HFF-Myc (cell line): ENCODE results near the gene KDM4B.

Experiments used
- DNase-seq: peaks from one replicate; pipeline ENCODE4 v3.0.0-alpha.2; 2011; ENCODE audit warnings: low read depth; ENCODE audit errors: extremely low read depth
- H3K4me3 ChIP-seq: replicated peaks from 2 replicates; pipeline ENCODE4 v1.5.1; 2011; ENCODE audit warnings: low read depth, mild to moderate bottlenecking, control low read depth, low read length
- CTCF ChIP-seq: IDR thresholded peaks from 2 replicates; pipeline ENCODE4 v1.5.1; 2012; ENCODE audit warnings: mild to moderate bottlenecking, low read depth, low read length, control low read depth; ENCODE audit errors: missing control alignments

Gene KDM4B

GRCh38 chr19:5131031-5131505, 162.2 kb downstream of the KDM4B start:
- DNase-seq = no peak
- no peak overlapping the region for H3K4me3 ChIP-seq
- TF ChIP-seq CTCF = no peak

GRCh38 chr19:5131506-5132205, 162.7 kb downstream of the KDM4B start:
- H3K4me3 ChIP-seq = no peak overlapping the region
- DNase-seq = no peak
- TF ChIP-seq CTCF = no peak

- TF ChIP-seq CTCF = no peak
- H3K4me3 ChIP-seq = no peak overlapping the region
- DNase-seq = no peak
Measured at GRCh38 chr19:5132206-5132560, 163.3 kb downstream of the KDM4B start.

- TF ChIP-seq CTCF = no peak
- H3K4me3 ChIP-seq = no peak overlapping the region
- DNase-seq = no peak
Measured at GRCh38 chr19:5132698-5133651, 164.1 kb downstream of the KDM4B start.

- no peak for TF ChIP-seq CTCF
- no peak overlapping the region for H3K4me3 ChIP-seq
Measured at GRCh38 chr19:5133986-5134595, 165.2 kb downstream of the KDM4B start.

GRCh38 chr19:5134691-5135090, 165.8 kb downstream of the KDM4B start:
- no peak for TF ChIP-seq CTCF
- no peak overlapping the region for H3K4me3 ChIP-seq
- DNase-seq = no peak

More at GRCh38 chr19:5133986-5134595, 165.2 kb downstream of the KDM4B start:
- no peak for DNase-seq
